SK-N-SH (cell line): ENCODE data around the gene APBB3.
"Not testable (repeated sequence)": the region's sequence is repeated elsewhere in the genome, so short reads cannot be mapped to it uniquely, and the experiment has no call there.

ENCODE experiments used
- CTCF ChIP-seq: fragments of 200-600 bp; sonication (generic); IDR thresholded peaks from 2 replicates; pipeline ENCODE4 v1.6.1; 2017; ENCODE audit warnings: antibody characterized with exemption, mild to moderate bottlenecking, moderate library complexity
- ELF1 ChIP-seq: IDR thresholded peaks from 2 replicates; pipeline ENCODE4 v1.4.0; 2012
- POLR2AphosphoS5 ChIP-seq: IDR thresholded peaks from 2 replicates; pipeline ENCODE4 v1.6.1; 2012; ENCODE audit warnings: low read depth, low read length
- TF ChIP-seq, protein P1 (sequence below): IDR thresholded peaks from 2 replicates; pipeline ENCODE4 v1.4.0; 2012; ENCODE audit warnings: low read depth

GRCh38 chr5:140579188-140579747, 14.9 kb upstream of the APBB3 start:
- TF ChIP-seq ELF1, CTCF, POLR2AphosphoS5: not testable (repeated sequence)
- TF ChIP-seq, protein P1, sequence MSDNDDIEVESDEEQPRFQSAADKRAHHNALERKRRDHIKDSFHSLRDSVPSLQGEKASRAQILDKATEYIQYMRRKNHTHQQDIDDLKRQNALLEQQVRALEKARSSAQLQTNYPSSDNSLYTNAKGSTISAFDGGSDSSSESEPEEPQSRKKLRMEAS = not testable (repeated sequence)
